ENCODE measurements around the gene IGSF11. TPM values are rescaled to one million over a fixed set of nuclear protein-coding genes. Genes with fewer than 3 reads are reported as not detected.

Gene IGSF11, protein sequence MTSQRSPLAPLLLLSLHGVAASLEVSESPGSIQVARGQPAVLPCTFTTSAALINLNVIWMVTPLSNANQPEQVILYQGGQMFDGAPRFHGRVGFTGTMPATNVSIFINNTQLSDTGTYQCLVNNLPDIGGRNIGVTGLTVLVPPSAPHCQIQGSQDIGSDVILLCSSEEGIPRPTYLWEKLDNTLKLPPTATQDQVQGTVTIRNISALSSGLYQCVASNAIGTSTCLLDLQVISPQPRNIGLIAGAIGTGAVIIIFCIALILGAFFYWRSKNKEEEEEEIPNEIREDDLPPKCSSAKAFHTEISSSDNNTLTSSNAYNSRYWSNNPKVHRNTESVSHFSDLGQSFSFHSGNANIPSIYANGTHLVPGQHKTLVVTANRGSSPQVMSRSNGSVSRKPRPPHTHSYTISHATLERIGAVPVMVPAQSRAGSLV
- total RNA-seq, result not detected in 2 replicates

DNA sequence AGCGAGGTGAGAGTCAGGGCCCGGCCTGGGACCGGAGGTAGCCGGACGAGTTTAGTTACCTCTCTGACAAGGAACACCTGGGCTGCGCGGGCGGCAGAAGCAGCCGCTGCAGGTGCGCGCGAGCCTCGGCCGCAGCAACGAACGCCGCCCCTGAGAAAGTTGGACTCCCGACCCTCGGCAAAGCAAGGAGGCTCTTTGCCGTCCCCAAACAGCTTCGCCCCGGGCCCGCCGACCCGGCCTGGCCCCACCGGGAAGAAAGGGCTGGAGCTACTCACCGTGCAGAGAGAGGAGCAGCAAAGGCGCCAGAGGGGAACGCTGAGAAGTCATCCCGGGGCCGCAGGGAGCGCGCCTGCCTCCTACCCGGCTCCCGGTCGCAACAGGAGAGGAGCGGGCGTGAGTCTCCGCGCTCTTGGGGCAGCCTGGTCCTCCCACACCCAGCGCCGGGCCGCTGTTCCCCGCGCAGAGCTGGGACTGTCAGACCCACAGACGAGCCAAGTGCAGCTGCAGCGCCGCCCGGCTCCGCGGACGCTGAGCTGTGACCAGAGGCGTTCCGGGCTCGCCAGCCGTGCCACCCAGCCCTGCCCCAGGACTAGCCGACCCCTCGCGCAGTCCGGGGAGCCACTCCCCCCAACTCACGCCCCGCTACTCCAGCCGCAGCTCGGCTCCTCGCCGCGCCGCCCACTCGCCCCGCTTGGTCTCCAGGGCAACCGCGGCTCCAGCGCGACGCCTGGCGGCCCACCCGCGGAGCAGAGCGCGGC is at the start of gene IGSF11:
Gene IGSF11 (minus strand): TSS at position 591 of the 758 bp plus-strand sequence. CDS start 264 bp downstream, at position 327.

Other genes with a start within 250 kb of the IGSF11 start
- not detected in 2 replicates for gene TEX55, start 111.3 kb upstream of the IGSF11 start, total RNA-seq
- not detected in 2 replicates for gene UPK1B, start 138.8 kb upstream of the IGSF11 start, total RNA-seq
- gene B4GALT4, start 206.0 kb upstream of the IGSF11 start, total RNA-seq, result 3.1 and 5.6 TPM in 2 replicates

All from mammary microvascular endothelial cell (primary cell).